ENCODE measurements around the gene ZCCHC14. TPM values are rescaled to one million over a fixed set of nuclear protein-coding genes. Genes with fewer than 3 reads are reported as not detected.

The ZCCHC14 gene
- total RNA-seq, 1 experiment from 2014 or later = 27.7 TPM

GRCh38 chr16:87468550-87468949 lies 24.3 kb downstream of the ZCCHC14 start:
- no peak overlapping the region for H3K18ac ChIP-seq (ENCODE audit: insufficient read length, low read depth, low read length)
- H3K4me1 ChIP-seq (ENCODE audit: insufficient read depth, low read length) = peaks cover 3% of the 10 kb centered on the region; the same call in 1 of the 2 replicates
- H3K4ac ChIP-seq (ENCODE audit: low read depth, low read length) = no peak overlapping the region
- H3K27ac ChIP-seq (ENCODE audit: insufficient read length, low read depth, low read length) = no peak overlapping the region
- no peak for TF ChIP-seq CTCF (conservative IDR thresholded peaks at IDR 0.05)
- H3K9me3 Mint-ChIP-seq = no peaks in the 10 kb centered on the region
- H3K4me1 Mint-ChIP-seq = peaks cover 23 to 35% of the 10 kb centered on the region in 2 experiments
- H2BK5ac ChIP-seq (ENCODE audit: insufficient read length, low read length) = no peak overlapping the region
- H4K20me1 ChIP-seq (ENCODE audit: control insufficient read depth, insufficient read depth, insufficient read length) = no peaks in the 10 kb centered on the region
- H3K27me3 Mint-ChIP-seq (ENCODE audit: low read depth) = no peaks in the 10 kb centered on the region
- no peak overlapping the region for H2BK15ac ChIP-seq (ENCODE audit: low read depth, low read length)
- H4K8ac ChIP-seq (replicated peaks; ENCODE audit: insufficient read length, low read depth, low read length) = no peak overlapping the region
- no peak overlapping the region for H3K4me3 Mint-ChIP-seq
- no peak overlapping the region for H3K23ac ChIP-seq (ENCODE audit: insufficient read length, low read depth, low read length)
- no peaks in the 10 kb centered on the region for H3K9me3 ChIP-seq (ENCODE audit: control insufficient read depth, low read depth, low read length)
- no peak overlapping the region for H2BK20ac ChIP-seq (ENCODE audit: low read depth, low read length, poor library complexity, severe bottlenecking)
- no peak overlapping the region for H3K4me2 ChIP-seq (ENCODE audit: insufficient read depth, insufficient read length, low read length)
- peaks cover 9% of the 10 kb centered on the region for H3K79me1 ChIP-seq (ENCODE audit: insufficient read depth, low read depth, low read length, poor library complexity, severe bottlenecking)
- no peak overlapping the region for H3K56ac ChIP-seq (ENCODE audit: insufficient read length, low read depth, low read length)
- H3K27me3 ChIP-seq (ENCODE audit: insufficient read depth, low read length) = no peaks in the 10 kb centered on the region
- DNase-seq = no peak
- H3T11ph ChIP-seq (ENCODE audit: low read length) = no peak overlapping the region
- no peak overlapping the region for H2BK12ac ChIP-seq (ENCODE audit: insufficient read length, low read depth, low read length)
- H3K27ac Mint-ChIP-seq = no peak overlapping the region
- no peak overlapping the region for H4K5ac ChIP-seq (ENCODE audit: insufficient read length, low read depth, low read length)
- H4K91ac ChIP-seq (ENCODE audit: insufficient read length, low read depth, low read length) = no peak overlapping the region
- no peak overlapping the region for H2AFZ ChIP-seq (ENCODE audit: low read length)
- no peak overlapping the region for H2BK120ac ChIP-seq (ENCODE audit: low read depth, low read length, poor library complexity, severe bottlenecking)
- H3K23me2 ChIP-seq (ENCODE audit: insufficient read length, low read depth, low read length, poor library complexity, severe bottlenecking) = no peaks in the 10 kb centered on the region
- no peak overlapping the region for H3K14ac ChIP-seq (ENCODE audit: insufficient read depth, low read length)
- no peak overlapping the region for H2AK5ac ChIP-seq (ENCODE audit: insufficient read length, low read length)
- WGBS (ENCODE audit: extremely low coverage, insufficient read length, low lambda C conversion rate) = no CpG with 5 or more reads among the region's 8 CpGs
- peaks cover 8% of the 10 kb centered on the region; the same call in 1 of the 2 replicates for H3K79me2 ChIP-seq (ENCODE audit: insufficient read depth, low read length)
- H3K9ac ChIP-seq (ENCODE audit: extremely low read depth, insufficient read length, low read length) = no peak overlapping the region
- peaks cover 0 to 2% (median 0%) of the 10 kb centered on the region in 3 experiments; a peak in 1 of 7 replicates for H3K36me3 Mint-ChIP-seq (ENCODE audit: insufficient read depth in 1 of 3, low read depth in 3 of 3)
